Epithelial cell of esophagus (primary cell): Measurements from ENCODE around the gene NUF2.

Experiments
- DNase-seq: peaks from one replicate; pipeline ENCODE4 v3.0.0; 2010; ENCODE audit warnings: low read depth
- H3K4me3 ChIP-seq: 2 replicates; pipeline ENCODE4 v1.5.1; 2011; ENCODE audit warnings: mild to moderate bottlenecking, low read length, control low read depth
- CTCF ChIP-seq: IDR thresholded peaks from 2 replicates; pipeline ENCODE4 v1.5.1; 2011; ENCODE audit warnings: low read depth, mild to moderate bottlenecking, low read length, control low read depth, inconsistent platforms; ENCODE audit not compliant: insufficient read depth; ENCODE audit errors: missing control alignments

NUF2 gene

GRCh38 chr1:163382395-163382794 is 60.6 kb downstream of the NUF2 start:
- DNase-seq: no peak
- H3K4me3 ChIP-seq: no peak overlapping the region
- no peak for TF ChIP-seq CTCF

GRCh38 chr1:163387146-163387545 is 65.4 kb downstream of the NUF2 start:
- H3K4me3 ChIP-seq: no peak overlapping the region
- TF ChIP-seq CTCF: no peak
- no peak for DNase-seq

DNA sequence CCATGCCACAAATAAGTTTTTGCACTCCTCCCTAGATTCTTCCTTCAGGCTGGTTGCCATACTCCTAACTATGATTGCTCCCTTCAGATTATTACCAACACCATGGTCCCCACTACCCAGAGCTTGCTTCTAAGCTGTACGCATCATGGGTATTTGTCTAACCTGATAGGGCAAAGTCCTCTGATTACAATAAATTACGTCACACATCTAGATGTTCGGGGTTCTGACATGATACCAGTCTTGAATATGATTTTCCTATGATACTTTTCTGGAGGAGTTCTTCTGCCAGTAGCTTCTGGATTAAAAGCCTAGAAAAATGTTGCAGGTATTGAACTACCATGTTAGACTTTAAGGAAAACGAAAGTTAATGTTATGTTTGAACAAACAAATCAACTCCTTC is 67.2 kb downstream of the NUF2 start:
- H3K4me3 ChIP-seq: no peak overlapping the region
- TF ChIP-seq CTCF: no peak
- DNase-seq: no peak

- DNase-seq: no peak
- TF ChIP-seq CTCF: no peak
These were observed 74.0 kb downstream of the NUF2 start for GRCh38 chr1:163395790-163396189.

GRCh38 chr1:163397451-163398200 is 75.9 kb downstream of the NUF2 start:
- DNase-seq: no peak
- TF ChIP-seq CTCF: no peak
- no peak overlapping the region for H3K4me3 ChIP-seq

More at GRCh38 chr1:163395790-163396189, 74.0 kb downstream of the NUF2 start:
- no peak overlapping the region for H3K4me3 ChIP-seq

GRCh38 chr1:163399001-163399400 is 77.2 kb downstream of the NUF2 start:
- DNase-seq: no peak
- H3K4me3 ChIP-seq: no peak overlapping the region
- TF ChIP-seq CTCF: no peak
